ENCODE results near the gene PFKFB4. TPM values are rescaled to one million over a fixed set of nuclear protein-coding genes. Genes with fewer than 3 reads are reported as not detected.

Gene PFKFB4
- total RNA-seq, 1 experiment from 2014 or later = 20.3 TPM

DNA sequence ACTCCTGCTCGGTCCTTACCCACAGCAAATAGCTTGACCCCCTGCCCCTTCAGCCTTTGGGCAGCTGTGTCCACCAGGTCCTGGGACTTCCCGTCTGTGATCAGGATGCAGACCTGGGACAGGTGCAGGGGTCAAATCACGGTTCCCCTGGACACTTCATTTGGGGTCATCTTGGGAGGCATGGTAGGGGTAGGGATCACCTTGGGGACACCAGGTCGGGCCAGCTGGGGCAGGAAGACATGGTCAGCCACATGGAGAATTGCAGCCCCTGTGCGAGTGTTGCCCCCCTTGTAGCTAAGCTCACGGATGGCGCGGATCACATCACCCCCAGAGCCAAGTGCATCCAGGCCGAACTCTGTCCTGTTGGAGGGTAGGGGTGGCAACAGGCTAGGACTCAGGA is 36.7 kb upstream of the PFKFB4 start:
- BruUV-seq (replicated peaks) = no TSS peak
- intact Hi-C loops (cut with micrococcal nuclease) = no loop called here
- TF ChIP-seq ZNF274 (IDR thresholded peaks at IDR 0.05; ENCODE audit: low read depth, low read length) = no peak
- TF ChIP-seq TCF7L2 (IDR thresholded peaks at IDR 0.05; ENCODE audit: borderline replicate concordance, extremely low read depth, insufficient read depth, insufficient read length) = no peak
- no peak for TF ChIP-seq SP1 (IDR thresholded peaks at IDR 0.05; ENCODE audit: low read depth)
- TF ChIP-seq POLR2AphosphoS5 (IDR thresholded peaks at IDR 0.05; ENCODE audit: low read depth, low read length) = no peak
- TF ChIP-seq SIN3A (IDR thresholded peaks at IDR 0.05; ENCODE audit: low read depth) = no peak
- TF ChIP-seq FOSL1 (IDR thresholded peaks at IDR 0.05; ENCODE audit: low read depth) = no peak
- TF ChIP-seq, protein P1, sequence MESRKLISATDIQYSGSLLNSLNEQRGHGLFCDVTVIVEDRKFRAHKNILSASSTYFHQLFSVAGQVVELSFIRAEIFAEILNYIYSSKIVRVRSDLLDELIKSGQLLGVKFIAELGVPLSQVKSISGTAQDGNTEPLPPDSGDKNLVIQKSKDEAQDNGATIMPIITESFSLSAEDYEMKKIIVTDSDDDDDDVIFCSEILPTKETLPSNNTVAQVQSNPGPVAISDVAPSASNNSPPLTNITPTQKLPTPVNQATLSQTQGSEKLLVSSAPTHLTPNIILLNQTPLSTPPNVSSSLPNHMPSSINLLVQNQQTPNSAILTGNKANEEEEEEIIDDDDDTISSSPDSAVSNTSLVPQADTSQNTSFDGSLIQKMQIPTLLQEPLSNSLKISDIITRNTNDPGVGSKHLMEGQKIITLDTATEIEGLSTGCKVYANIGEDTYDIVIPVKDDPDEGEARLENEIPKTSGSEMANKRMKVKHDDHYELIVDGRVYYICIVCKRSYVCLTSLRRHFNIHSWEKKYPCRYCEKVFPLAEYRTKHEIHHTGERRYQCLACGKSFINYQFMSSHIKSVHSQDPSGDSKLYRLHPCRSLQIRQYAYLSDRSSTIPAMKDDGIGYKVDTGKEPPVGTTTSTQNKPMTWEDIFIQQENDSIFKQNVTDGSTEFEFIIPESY (IDR thresholded peaks at IDR 0.05; ENCODE audit: extremely low read depth, insufficient replicate concordance, low read length) = no peak
- TF ChIP-seq JUND (IDR thresholded peaks at IDR 0.05) = no peak
- no peak for TF ChIP-seq CBX3 (IDR thresholded peaks at IDR 0.05; ENCODE audit: low read depth)
- TF ChIP-seq YY1 (IDR thresholded peaks at IDR 0.05; ENCODE audit: extremely low read depth, insufficient replicate concordance, low read depth, low read length) = no peak
- RAD21 ChIA-PET (ENCODE audit: low non-redundant PET in 1 of 2, low total read pairs in 2 of 2, uncharacterized antibody in 2 of 2, unreplicated experiment in 2 of 2) = no interaction called here
- H3K4me2 ChIP-seq (ENCODE audit: low read length) = no peak overlapping the region
- ATAC-seq = no peak
- peaks cover 11 to 21% of the 10 kb centered on the region in 2 experiments for H3K4me1 ChIP-seq (ENCODE audit: control insufficient read depth in 1 of 2, insufficient read depth in 2 of 2, low read length in 2 of 2)
- H3K9ac ChIP-seq (ENCODE audit: low read length) = no peak overlapping the region
- H3K79me2 ChIP-seq (ENCODE audit: insufficient read depth, low read length) = no peaks in the 10 kb centered on the region
- no peaks in the 10 kb centered on the region for H3K9me2 ChIP-seq (ENCODE audit: insufficient read depth)
- no peaks in the 10 kb centered on the region for H3K9me3 ChIP-seq (ENCODE audit: control insufficient read depth in 1 of 2, insufficient read depth in 1 of 2, low read depth in 1 of 2, low read length in 2 of 2)
- CTCF ChIA-PET = no interaction called here
- H3K27ac ChIP-seq (ENCODE audit: low read depth, low read length) = no peak overlapping the region
- H2AFZ ChIP-seq (ENCODE audit: low read depth, low read length, poor library complexity, severe bottlenecking) = no peak overlapping the region
- no peak for DNase-seq (ENCODE audit: low read depth, low spot score)
- H3K4me3 ChIP-seq (replicated peaks in 1 of 2; ENCODE audit: low read depth in 1 of 2, low read length in 2 of 2) = no peak overlapping the region
- H4K20me1 ChIP-seq (ENCODE audit: insufficient read depth) = no peaks in the 10 kb centered on the region
- peaks cover 0 to 7% of the 10 kb centered on the region in 2 experiments; a peak in 1 of 4 replicates for H3K36me3 ChIP-seq (ENCODE audit: control insufficient read depth in 1 of 2, insufficient read depth in 2 of 2, low read length in 2 of 2)
- H3K27me3 ChIP-seq (ENCODE audit: insufficient read depth, low read length) = no peaks in the 10 kb centered on the region
- POLR2A ChIA-PET = no interaction called here
